Keratinocyte (primary cell): Measurements from ENCODE around the gene ARHGAP6.

Experiments
- EZH2 ChIP-seq: IDR thresholded peaks from one replicate; pipeline ENCODE4 v1.6.1; 2012; ENCODE audit warnings: inconsistent platforms, mild to moderate bottlenecking, low read length, moderate library complexity
- TF ChIP-seq, protein P1 (sequence below), 3 experiments: IDR thresholded peaks in 1 of 3; conservative IDR thresholded peaks in 1 of 3; optimal IDR thresholded peaks in 1 of 3; 2 replicates in 2 of 3; 3 replicates in 1 of 3; pipeline versions ENCODE3 to v1.5.1; 2011; ENCODE audit warnings: low read length in 3 of 3, mild to moderate bottlenecking in 3 of 3, moderate library complexity in 2 of 3, control low read depth in 1 of 3, inconsistent platforms in 1 of 3; ENCODE audit not compliant: insufficient read depth in 2 of 3; ENCODE audit errors: extremely low read depth in 1 of 3

GRCh38 chrX:11242704-11243103 is 423.0 kb downstream of the ARHGAP6 start:
- TF ChIP-seq, protein P1, sequence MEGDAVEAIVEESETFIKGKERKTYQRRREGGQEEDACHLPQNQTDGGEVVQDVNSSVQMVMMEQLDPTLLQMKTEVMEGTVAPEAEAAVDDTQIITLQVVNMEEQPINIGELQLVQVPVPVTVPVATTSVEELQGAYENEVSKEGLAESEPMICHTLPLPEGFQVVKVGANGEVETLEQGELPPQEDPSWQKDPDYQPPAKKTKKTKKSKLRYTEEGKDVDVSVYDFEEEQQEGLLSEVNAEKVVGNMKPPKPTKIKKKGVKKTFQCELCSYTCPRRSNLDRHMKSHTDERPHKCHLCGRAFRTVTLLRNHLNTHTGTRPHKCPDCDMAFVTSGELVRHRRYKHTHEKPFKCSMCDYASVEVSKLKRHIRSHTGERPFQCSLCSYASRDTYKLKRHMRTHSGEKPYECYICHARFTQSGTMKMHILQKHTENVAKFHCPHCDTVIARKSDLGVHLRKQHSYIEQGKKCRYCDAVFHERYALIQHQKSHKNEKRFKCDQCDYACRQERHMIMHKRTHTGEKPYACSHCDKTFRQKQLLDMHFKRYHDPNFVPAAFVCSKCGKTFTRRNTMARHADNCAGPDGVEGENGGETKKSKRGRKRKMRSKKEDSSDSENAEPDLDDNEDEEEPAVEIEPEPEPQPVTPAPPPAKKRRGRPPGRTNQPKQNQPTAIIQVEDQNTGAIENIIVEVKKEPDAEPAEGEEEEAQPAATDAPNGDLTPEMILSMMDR (optimal IDR thresholded peaks at IDR 0.05 in 1 of 3, IDR thresholded peaks at IDR 0.05 in 1 of 3, conservative IDR thresholded peaks at IDR 0.05 in 1 of 3; ENCODE audit: extremely low read depth in 1 of 3, insufficient read depth in 2 of 3, low read length in 3 of 3) = no peak
- TF ChIP-seq EZH2 = no peak
